Measurements from ENCODE around the gene NEU3. TPM values are rescaled to one million over a fixed set of nuclear protein-coding genes. Genes with fewer than 3 reads are reported as not detected.
"Not testable (repeated sequence)": the region's sequence is repeated elsewhere in the genome, so short reads cannot be mapped to it uniquely, and the experiment has no call there.

The NEU3 gene
- total RNA-seq, 1 donor from 2014 or later: 9.2 TPM

DNA sequence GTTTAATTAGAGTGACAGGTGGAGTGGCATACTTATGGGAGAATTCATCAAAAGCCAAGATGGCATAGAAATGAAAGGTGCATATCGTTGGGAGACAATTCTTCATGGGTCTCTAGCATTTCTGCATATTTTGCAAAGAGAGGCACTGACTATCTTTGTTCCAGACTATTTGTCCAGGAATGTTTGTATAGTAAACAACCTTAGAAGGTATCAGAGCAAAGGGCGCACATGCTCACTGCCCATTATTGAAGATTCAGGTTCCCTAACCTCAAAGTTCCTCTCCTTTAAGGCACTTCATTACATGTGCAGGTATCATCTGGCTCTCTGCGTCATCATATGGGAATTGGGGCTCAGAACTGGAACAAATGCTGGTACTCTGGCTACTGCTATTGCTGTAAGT is 4.7 kb upstream of the NEU3 start:
- no peak for DNase-seq (ENCODE audit: low spot score)
- peak; percentile 41 for ATAC-seq

DNA sequence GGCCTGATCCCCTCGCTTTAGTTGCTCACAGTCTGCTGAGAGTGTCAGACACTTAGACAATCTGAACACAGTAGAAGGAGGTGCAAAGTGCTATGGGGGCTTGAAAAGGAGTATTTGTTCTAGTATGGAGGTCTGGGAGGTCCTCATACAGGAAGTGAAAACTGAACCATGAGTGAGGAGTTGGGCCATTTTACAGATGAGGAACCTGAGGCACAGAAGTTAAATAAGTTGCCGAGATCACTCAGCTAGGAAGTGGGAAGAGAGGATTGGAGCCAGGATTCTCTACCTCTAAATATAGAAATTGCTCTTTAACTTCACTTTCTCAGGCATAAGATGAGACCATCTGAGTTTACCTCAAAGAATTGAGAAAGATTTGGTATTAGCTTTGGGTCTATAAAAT is 4.0 kb upstream of the NEU3 start:
- DNase-seq (ENCODE audit: low spot score) (no peak), ATAC-seq (no peak)

DNA sequence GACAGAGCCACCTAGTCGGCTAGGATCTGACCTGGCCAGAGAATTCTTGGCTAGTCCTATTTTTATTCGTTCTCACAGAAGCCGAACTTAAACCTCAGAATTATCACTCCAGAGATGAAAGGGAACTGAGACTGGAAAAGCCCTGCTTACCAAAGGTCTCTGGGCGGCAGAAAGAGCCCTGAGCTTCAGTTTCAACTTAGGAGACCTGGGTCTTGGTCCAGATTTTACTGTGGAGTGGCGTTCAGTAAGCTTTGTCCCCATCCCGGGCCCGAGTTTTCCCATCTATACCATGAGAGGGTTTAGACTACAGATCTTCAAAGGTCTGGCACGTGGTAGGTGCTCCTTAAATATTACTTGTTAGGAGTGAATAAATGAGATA is 516 bp downstream of the NEU3 start:
- no peak for ATAC-seq
- no peak for DNase-seq (ENCODE audit: low spot score)

DNA sequence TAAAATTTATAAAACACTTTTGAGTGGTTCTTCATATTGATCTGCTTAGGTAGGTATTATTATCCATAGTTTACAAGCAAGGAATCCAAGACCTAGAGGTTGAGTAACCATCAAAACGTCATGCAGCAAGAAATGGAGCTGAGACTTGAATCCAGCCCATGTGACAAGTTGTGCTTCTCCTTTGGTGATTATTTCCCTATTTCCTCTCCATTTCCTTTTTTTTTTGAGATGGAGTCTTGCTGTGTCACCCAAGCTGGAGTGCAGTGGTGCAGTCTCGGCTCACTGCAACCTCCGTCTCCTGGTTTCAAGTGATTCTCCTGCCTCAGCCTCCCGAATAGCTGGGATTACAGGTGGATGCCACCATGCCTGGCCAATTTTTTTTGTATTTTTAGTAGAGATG is 1.4 kb downstream of the NEU3 start:
- not testable (repeated sequence) for ATAC-seq; DNase-seq (ENCODE audit: low spot score)

DNA sequence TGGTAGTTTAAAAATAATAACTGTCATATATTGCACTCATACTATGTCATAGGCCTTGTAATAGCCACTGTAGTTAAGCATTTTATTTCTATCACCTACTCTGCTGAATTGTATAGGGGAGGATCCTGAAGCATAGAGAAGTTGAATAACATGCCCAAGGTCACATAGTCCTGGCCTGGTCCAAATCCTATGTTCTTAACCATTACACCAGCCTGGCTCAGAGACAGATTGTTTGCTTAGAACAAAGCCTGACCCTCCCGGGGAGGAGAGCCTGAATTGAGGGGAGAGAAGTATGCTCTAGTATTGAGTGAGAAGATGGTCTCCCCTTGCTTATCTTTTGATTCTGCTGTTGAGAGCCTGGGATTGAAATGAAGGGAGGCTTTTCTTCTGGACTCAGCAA is 2.2 kb downstream of the NEU3 start:
- ATAC-seq: no peak

DNA sequence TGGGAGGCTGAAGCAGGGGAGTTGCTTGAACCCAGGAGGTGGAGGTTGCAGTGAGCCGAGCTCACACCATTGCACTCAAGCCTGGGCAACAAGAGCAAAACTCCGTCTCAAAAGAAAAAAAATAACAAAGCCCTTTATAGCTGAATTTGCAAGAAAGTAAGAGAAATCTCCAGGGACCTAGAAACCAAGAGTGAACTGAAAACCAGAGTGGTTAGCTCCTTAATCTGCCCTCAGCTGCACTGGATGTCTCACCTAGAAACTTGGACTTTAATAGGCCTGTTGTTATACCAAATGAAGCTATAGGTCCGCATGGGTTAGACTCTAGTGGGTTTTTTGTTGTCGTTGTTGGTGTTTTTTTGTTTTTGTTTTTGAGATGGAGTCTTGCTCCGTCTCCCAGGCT is 4.1 kb downstream of the NEU3 start:
- ATAC-seq (no peak), DNase-seq (ENCODE audit: low spot score) (no peak)

More for the DNA sequence above, 2.2 kb downstream of the NEU3 start:
- no peak for DNase-seq (ENCODE audit: low spot score)

DNA sequence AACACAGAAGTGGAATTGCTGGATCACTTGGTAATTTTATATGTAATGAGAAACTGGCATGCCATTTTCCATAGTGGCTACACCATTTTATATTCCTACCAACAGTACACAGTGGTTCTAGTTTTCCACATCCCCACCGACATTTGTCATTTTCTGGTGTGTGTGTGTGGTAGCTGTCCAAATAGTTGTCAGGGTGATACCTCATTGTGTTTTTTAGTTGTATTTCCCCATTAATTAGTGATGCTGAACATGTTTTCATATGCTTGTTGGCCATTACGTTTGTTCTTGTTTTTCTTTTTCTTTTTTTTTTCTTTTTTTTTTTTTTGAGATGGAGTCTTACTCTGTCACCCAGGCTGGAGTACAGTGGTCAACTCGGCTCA is 12.2 kb downstream of the NEU3 start:
- ATAC-seq (no peak), DNase-seq (ENCODE audit: low spot score) (no peak)

DNA sequence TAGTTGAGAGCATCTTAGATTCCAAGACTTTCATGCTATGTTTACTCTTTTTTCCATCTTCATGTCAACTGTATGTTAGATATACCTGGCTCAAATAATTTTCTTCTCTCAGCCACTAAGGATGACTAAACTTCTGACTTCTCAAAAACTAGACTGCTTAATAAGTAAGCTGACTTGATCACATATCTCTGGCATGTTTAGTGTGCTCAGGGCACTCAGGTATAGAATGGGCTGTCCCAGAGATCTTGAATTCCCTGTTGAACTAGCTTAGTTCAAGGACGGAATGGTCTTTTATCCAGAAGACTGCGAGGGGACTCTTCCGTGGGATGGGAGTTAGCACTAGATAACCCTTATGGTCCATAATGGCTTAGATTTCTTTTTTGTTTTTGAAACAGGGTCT is 13.0 kb downstream of the NEU3 start:
- ATAC-seq (no peak), DNase-seq (ENCODE audit: low spot score) (no peak)

DNA sequence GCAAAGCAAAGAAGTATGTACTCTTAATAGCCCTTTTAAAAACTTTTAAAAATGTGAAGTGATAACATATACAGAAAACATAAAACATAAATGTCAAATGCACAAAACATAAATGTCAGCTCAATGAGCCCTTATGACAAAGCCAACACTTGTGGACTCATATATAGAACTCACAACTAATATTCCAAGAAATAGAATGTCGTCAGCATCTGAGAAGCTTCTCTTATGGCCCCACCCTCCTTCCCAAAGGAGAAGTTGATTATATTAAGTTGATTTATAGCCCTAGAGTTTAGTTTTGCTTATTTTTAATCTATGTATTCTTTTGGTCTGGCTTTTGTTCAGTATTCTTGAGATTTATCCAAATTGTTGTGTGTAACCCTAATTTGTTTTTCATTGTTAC is 13.8 kb downstream of the NEU3 start:
- no peak for ATAC-seq
- DNase-seq (ENCODE audit: low spot score): no peak

DNA sequence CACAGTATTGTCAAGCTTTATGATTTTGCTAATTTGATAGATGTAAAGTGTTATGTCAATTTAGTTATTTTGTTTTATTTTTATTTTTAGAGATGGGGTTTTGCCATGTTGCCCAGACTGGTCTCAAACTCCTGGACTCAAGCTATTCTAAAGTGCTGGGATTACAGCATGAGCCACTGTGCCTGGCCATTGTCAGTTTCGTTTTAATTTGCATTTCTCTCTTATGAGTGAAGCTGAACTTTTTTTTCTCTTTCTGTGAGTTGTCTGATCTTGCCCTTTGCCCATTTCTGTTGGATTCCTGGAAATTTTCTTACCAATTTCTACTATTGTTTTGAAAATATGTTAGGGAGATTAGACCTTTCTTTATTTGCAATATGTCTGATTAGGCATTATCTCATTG is 15.5 kb downstream of the NEU3 start:
- no peak for ATAC-seq
- DNase-seq (ENCODE audit: low spot score): no peak

DNA sequence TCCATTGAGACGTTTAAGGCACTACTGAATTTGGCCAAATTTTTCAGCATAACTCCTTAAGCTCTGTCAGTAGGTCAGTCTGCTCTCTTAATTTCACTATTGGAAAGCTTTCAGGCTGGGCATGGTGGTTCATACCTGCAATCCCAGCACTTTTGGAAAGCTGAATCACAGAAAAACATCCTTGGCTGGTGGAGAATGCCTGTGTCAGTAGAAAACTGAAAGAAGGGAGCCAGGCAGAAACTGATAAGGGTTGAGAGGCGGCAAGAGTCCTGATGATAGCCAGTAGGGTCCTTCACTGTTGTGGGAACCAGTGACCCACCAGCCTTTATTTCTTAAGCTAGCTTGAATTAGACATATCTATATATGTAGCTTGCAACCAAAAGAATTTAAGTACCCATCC is 22.6 kb downstream of the NEU3 start:
- ATAC-seq (no peak), DNase-seq (ENCODE audit: low spot score) (no peak)

DNA sequence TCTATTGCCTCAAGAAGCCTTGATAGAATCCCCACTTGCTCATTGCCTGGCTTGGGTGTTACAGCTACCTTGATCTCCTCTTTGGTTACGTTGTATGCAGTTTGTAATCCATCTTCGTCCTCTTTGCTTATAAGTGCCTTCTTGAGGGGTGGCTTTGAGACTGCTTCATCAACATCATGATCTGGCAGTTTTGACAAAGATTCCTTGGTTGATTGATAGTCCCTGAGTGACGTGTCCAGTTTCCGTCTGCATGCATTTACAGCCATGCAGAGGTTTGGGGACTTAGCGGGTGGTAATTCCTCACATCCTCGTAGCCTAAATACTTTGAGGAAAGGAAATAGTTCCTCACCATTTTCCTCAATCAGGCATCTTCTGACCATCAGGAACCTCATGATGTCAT is 23.1 kb downstream of the NEU3 start:
- ATAC-seq (no peak), DNase-seq (ENCODE audit: low spot score) (no peak)

DNA sequence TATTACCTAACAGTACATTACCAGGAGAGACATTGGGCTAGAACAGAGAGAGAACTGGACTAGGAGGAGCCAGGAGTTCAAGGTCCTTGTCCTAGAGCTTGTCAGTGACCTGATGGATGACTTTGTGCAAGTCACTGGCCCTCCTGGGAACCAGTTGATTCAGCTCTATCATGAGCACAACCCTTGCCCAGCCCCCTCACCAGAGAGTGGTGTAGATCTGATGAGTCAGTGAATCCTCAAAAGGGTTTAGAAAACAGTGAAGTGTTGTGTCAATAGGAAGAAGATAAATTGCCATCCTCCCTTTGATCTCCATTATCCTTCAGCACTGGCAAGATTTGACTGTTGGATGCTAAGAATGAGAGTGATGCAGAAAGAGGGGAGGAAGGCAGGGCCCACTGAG is 24.3 kb downstream of the NEU3 start:
- DNase-seq (ENCODE audit: low spot score) (no peak), ATAC-seq (no peak)

DNA sequence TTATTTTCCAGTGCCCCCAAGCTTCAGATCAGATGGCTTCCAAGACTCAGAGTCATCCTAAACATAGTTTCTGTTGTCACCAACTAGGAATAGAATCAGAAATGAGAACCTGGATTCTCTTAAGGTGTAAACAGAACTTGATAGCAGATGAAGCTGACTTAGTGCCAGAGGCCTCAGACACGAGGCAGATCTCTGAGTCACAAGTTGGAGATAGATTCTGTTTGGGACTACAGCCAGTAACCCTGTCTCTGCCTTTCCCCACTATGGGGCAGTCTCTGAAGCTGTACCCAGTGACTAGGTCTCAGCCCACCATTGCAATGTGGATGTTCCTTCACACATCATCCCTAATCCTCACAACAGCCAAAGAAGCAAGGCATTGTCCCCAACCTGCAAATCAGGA is 25.4 kb downstream of the NEU3 start:
- ATAC-seq (no peak), DNase-seq (ENCODE audit: low spot score) (no peak)

DNA sequence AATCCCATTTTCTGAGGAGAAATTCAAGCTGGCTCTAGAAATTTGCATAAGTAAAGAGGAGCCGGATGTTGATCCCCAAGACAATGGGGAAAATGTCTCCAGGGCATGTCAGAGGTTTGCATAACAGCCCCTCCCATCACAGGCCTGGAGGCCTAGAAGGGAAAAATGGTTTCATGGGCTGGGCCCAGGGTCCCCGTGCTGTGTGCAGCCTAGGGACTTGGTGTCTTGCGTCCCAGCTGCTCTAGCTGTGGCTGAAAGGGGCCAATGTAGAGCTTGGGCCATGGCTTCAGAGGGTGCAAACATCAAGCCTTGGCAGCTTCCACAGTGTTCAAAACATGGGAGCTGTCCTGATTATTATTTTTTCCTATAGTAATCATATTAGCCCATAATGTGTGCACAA is 30.5 kb downstream of the NEU3 start:
- ATAC-seq; DNase-seq (ENCODE audit: low spot score): not testable (repeated sequence)

DNA sequence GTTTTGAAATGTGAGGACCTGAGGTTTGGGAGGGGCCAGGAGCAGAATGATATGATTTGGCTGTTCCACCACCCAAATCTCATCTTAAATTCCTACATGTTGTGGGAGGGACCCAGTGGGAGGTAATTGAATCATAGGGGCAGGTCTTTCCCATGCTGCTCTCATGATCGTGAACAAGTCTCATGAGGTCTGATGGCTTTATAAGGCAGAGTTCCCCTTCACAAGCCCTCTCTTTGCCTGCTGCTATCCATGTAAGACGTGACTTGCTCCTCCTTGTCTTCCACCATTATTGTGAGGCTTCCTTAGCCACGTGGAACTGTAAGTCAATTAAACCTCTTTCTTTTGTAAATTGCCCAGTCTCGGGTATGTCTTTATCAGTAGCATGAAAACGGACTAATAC is 31.6 kb downstream of the NEU3 start:
- not testable (repeated sequence) for DNase-seq (ENCODE audit: low spot score); ATAC-seq

DNA sequence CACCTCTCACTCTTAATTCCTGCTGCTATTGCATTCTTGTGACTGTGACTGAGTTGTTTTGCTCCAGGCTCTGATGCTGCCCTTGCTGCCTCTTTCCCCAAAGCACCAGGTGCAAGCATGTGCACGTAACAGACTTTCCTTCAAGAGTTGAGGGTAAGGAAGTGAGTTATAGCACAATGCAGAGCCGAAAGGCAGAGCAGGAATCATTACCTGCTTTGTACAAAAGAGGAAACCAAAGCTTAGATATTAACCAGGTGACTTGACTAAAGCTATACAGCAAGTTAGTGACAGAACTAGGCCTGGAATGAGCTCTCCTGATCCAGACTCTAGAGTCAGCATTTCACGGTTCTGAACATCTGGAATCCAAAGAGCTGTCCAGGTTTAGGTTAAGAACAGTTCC is 33.6 kb downstream of the NEU3 start:
- no peak for DNase-seq (ENCODE audit: low spot score)
- no peak for ATAC-seq

DNA sequence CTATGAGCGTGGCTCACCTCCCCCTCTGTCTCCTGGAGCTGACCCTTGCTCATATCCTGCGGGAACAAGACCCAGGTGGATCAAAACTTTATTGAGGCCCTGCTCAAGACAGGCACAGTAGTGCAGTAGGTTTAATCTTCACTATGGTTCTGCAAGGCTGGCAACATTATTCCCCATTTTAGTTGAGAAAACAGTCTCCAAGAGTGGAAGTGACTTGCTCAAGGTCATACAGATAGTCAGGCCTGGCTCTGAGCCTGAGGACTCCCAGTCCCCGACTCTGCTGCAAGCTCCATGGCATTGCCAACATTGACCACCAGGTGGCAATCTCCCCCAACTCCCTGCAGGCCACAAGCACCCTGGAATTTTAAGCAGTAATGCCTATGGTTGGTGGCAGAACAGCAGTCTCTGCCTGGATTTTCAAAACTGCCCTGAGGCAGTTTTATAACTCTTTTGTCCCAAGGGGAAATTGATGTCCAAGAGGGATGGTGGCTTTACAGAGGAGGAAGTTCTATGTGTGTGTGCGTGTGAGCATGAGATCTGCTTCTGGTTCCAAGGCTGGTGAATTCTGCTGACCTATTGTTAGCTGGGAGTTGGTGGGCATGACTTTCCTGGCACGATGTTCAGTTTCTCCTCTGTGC is 34.1 kb downstream of the NEU3 start:
- ATAC-seq: peak; percentile 98
- peak; percentile 77 for DNase-seq (ENCODE audit: low spot score)

DNA sequence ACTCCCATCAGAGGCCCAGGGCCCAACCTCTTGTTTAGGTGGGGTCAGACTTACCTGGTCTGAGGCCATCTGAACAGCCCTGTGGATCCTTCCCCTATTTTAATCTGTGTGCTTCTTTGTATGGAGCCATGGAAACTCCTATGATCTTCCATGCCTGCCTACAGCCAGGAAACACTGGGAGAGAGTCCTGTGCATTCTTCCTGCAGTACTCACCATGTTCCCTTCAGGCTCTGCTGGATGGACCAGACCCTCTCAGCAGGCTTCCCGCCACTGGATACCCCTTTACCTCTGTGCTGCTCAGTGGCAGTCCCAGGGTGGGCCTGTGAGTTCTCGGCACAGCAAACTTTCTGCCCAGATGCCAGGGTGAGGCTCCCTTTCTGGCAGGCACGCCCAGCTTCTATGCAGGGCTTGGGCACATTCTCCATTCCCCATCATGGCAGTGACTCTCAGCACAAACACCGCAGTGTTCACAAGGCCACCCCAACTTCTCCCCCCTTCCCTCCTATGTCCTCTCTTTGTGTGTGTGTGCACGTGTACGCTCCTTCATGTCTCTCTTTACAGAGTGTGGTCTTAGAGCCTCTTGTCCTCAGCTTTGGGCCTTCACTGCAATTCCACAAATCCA is 34.8 kb downstream of the NEU3 start:
- no peak for ATAC-seq
- DNase-seq (ENCODE audit: low spot score): no peak

DNA sequence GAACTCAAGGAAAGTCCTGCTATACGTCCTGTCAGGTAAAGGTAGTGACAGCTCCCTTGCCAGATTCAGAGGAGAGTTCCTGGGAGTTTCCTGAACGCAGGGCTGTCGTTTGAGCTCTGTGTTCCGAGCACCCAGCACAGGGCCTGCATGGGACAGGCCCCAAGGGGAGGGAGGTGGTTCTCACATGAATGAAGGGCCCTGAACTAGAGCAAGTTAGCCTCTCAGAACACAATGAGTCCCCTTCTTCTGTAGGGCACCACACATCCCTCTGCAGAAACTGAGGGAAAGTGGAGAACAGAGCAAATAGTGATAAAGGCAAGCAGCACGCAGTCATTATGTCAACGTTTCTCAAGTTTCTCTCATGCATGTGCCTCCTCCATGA is 35.3 kb downstream of the NEU3 start:
- DNase-seq (ENCODE audit: low spot score) (no peak), ATAC-seq (no peak)

DNA sequence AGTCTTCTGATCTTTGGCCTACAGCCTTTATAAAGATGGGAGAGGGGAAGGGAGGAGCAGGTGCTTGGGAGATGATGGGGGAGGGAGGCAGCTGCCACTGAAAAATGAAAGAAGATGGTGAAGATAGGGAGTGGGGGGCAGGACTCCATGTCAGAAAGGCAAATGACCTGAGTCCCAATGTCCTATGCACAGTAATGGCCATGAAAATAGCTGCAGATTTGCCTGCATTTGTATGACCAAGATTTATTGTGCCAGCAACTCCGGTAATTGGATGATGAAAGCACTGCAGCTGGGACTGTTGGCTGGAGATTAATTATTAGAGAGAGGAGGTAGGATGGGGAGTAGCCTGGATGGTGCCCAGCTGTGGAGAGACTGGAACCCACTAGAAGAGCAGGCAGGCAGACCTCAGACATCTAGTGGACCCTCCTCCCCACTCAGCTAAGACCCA is 36.1 kb downstream of the NEU3 start:
- no peak for ATAC-seq
- no peak for DNase-seq (ENCODE audit: low spot score)

DNA sequence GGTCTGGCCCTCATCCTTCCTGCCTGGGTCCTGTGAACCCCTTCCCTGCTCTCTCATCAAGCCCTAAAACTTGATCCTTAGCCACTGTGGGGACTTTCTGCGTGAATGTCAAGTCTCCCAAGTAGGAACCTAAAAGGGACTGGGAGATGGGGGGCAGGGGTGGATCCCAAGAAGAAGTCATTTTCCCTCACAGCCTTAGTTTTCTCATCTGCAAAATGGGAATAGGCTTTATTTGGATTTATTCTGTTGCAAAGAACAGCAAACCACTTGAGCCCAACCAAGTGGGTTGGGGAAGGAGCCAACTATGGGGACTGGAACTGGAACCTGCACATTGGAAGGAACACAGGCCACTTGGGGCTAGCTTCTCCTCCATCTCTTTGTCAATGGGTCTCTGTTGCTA is 36.8 kb downstream of the NEU3 start:
- DNase-seq (ENCODE audit: low spot score): no peak
- ATAC-seq: no peak

DNA sequence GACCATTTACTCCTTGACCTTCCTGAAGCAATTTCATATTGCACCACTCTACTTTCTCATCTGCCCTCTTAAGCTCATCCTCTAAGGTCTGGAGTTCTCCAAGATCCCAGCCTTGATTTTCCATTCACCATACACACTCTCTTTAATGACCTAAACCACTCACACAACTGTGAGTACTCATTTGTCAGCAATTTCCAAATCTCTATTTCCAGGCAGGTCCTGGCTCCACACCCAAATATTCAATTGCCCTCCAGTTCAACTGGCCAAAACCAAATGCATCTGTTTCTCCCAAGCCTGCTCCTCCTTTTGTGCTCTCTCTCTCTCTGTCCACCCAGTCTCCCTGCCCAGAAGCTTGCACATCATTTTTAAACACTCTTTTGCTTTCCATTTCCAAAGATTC is 39.6 kb downstream of the NEU3 start:
- ATAC-seq: no peak
- no peak for DNase-seq (ENCODE audit: low spot score)
